GM10266 (cell line): ENCODE results near the gene TMEM170B.

Experiments used
- DNase-seq: peaks from one replicate; pipeline ENCODE4 v3.0.0; 2012; ENCODE audit errors: extremely low spot score
- TF ChIP-seq, protein P1 (sequence below): IDR thresholded peaks from 2 replicates; pipeline ENCODE4 v1.5.1; 2012; ENCODE audit warnings: mild to moderate bottlenecking, low read depth; ENCODE audit not compliant: control insufficient read depth, insufficient read depth; ENCODE audit errors: missing control alignments

Gene TMEM170B

DNA sequence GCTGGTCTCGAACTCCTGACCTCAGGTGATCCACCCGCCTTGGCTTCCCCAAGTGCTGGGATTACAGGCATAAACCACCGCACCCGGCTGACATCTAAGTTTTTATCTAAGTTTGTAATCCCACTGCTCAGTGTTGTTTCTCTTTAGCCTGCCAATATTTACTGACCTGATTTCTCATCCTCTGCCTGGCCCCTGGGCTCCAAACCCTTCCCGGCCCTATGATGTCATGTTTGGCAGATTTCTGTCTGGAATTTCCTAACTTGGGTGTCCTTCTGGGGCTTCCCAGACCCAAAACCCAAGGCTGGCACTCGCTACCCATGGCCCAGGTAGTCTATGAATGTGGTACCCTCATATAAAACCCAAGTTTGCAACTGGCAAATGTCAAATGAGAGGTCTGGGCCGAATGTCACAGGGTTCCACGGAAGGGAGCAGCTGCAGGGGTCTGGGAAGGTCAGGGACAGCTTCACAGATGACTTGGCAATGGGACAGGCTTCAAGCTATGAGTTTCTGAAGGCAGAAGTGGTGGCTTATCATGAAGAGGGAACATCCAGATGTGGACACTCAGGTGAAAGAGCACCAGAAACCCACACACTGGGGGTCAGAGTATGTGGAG, 54.9 kb downstream of the TMEM170B start:
- no peak for DNase-seq
- TF ChIP-seq, protein P1, sequence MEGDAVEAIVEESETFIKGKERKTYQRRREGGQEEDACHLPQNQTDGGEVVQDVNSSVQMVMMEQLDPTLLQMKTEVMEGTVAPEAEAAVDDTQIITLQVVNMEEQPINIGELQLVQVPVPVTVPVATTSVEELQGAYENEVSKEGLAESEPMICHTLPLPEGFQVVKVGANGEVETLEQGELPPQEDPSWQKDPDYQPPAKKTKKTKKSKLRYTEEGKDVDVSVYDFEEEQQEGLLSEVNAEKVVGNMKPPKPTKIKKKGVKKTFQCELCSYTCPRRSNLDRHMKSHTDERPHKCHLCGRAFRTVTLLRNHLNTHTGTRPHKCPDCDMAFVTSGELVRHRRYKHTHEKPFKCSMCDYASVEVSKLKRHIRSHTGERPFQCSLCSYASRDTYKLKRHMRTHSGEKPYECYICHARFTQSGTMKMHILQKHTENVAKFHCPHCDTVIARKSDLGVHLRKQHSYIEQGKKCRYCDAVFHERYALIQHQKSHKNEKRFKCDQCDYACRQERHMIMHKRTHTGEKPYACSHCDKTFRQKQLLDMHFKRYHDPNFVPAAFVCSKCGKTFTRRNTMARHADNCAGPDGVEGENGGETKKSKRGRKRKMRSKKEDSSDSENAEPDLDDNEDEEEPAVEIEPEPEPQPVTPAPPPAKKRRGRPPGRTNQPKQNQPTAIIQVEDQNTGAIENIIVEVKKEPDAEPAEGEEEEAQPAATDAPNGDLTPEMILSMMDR = no peak

DNA sequence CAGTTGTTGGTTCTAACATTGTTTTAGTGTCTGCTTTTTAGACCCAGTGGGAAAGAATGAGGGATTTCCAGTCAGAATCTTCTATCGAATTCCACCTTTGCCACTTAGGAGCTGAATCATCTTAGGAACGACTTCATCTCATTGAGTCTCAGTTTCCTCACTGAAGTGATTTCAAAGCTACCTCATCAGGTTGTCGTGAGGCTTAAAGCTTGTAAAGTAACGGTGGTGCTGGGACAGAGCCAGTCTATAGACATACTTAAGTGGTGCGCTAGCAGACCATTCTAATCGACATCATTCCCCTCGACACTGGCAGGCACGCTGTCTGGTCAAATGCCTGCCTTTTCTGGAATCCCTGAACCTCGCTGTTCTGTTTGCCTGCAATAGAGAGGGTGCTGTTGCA, 55.5 kb downstream of the TMEM170B start:
- no peak for DNase-seq
- TF ChIP-seq, protein P1 = no peak

DNA sequence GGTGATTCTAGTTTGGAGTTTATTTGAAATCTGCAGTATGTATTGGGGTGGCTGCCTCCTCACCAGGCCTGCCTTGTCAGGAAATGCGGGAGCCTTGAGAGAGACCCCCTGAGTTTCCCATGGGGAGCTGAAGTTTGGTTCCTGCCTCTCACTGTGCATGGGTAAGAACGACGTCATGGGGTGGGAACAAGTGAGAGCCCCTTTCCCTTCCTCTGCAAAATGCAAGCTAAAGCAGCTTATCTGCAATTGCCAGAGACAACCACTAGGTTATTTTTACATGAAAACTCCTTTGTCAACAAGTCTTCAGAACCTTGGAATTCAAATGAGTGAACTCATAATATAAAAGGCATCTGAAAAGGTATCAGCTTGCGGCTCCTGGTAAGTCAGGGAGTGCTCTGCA, 58.4 kb downstream of the TMEM170B start:
- DNase-seq = no peak
- TF ChIP-seq, protein P1 = no peak

DNA sequence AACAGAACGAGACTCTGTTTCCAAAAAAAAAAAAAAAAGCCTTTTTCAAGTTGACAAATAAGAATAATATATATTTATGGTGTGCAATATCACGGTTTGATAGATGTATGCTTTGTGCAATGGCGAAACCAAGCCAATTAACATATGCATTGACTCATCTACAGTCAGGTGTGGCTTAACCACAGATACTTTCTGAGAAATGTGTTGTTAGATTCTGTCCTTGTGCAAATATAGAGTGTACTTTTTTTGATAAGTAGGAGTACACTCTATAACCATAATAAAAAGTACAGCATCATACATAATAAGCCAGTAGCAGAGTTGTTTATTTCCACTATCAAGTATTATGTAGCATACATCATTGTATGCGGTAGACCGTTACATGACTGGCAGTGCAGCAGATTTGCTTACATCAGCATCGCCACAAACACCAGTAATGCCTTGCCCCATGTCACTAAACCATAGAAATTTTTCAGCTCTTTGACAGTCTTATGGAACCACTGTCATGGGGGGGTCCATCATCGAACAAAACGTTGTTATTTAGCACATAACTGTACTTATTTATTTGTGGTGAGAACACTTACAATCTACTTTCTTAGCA, 59.2 kb downstream of the TMEM170B start:
- TF ChIP-seq, protein P1 = no peak
- DNase-seq = no peak

DNA sequence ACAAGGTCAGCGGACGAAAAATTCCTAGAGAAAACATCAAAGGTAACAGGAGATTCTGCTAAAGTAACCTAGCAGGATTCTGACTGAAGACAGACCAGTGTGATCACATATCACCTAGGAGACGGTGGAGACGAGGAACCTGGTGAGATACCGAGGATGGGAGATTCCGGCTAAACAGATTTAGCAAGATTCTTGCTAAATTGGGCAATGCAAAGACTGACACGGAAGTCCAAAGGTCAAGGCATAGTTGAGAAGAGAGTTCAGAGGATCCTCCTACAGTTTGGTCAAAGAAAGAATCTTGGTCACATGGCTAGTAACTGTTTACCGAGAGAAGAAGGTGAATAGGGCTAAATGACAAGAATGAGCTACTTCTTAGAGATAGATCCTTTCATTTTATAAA, 61.1 kb downstream of the TMEM170B start:
- DNase-seq = no peak
- TF ChIP-seq, protein P1 = no peak

DNA sequence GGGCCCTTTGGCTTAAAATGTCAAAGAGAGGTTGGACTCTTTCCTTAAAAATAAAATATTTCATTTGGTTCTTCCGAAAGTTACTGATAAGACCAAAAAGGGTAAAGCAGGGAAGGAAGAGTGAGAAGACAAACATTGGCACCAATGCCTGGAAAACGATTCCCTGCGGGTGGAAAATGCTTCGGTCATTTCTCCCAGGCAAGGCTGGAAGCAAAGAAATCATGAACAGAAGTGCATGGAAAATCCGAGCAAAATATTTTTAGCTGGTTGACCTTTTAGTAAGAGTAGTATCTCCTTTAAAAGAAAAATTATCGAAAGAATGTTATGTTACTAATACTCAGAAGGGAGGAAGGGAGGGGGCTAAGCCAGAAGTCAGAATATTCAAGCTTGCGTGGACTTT, 62.7 kb downstream of the TMEM170B start:
- no peak for DNase-seq
- TF ChIP-seq, protein P1 = no peak

DNA sequence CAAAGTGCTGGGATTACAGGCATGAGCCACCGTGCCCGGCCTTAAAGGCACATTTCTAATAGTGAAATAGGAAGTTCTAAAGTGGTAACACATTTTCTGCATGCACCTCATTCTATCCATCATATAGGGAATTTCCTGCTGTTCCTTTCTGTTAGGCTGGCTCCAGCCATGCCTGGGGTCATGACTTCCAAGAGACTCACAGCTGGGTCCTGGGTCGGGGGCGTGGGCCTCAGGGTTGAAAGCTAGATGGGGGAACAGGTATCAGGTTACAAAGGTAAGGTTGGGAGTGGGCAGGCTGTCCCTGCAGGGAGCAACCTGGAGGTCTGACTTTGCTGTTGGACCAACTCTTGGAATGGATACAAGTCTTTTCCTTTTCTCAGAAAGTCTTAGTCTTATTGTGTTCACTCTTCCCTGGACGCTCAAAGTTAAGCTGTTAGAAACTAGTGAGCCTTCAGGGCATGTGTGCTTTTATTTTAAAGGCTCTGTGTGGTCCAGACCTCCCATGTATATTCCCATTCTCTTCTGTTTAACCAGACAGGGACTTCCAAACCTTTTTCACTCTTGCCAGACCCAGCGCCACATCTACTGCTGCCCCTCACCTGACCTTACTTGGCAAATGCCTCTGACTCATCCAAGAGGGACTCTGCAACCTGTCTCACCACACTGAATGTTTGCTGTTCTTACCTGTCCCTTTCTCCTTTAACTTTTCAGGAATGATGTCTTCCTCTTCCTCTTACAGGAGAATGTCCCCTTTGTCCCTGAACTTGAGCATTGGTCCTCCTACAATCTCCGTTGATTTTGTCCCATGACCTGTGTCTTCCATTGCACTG, 64.4 kb downstream of the TMEM170B start:
- DNase-seq = no peak
- TF ChIP-seq, protein P1 = no peak
